Right lobe of liver (tissue), 4 donors: ENCODE results near the gene AGAP2.

Source experiments
- POLR2A ChIP-seq: fragments of 450-650 bp; IDR thresholded peaks from one replicate; pipeline ENCODE4 v1.6.1; 2017; ENCODE audit warnings: antibody characterized with exemption, mild to moderate bottlenecking
- TF ChIP-seq, protein P1 (sequence below), 4 donors: fragments of 200-600 bp in 3 of 4; fragments of 450-650 bp in 1 of 4; IDR thresholded peaks; one replicate each; pipeline versions ENCODE4 v1.5.1 to v1.8.0; 2016 to 2022; ENCODE audit warnings: antibody characterized with exemption in 4 of 4, mild to moderate bottlenecking in 2 of 4
- donor health status: DM: no; HTN: no; CAD: no.
- donor health status: DM: no; HTN: no; CAD: no.
- donor health status: DM: no; HTN: yes; CAD: no.

DNA sequence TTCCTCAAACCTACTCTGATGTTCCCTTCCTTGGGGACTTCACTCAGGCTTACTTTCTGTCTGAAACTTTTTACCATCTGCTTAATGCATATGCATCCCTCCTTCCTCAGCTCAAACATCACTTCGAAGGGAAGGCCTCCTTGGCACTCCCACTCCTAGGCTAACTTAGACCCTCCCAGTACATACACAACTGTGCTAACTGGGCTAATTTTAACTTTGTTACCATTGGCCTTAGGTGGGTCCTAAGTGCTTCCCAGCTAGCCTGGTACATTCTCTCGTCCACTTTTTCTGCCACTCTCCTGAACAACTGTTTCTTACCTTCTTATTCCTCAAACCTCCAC is 37.7 kb upstream of the AGAP2 start:
- TF ChIP-seq, protein P1, sequence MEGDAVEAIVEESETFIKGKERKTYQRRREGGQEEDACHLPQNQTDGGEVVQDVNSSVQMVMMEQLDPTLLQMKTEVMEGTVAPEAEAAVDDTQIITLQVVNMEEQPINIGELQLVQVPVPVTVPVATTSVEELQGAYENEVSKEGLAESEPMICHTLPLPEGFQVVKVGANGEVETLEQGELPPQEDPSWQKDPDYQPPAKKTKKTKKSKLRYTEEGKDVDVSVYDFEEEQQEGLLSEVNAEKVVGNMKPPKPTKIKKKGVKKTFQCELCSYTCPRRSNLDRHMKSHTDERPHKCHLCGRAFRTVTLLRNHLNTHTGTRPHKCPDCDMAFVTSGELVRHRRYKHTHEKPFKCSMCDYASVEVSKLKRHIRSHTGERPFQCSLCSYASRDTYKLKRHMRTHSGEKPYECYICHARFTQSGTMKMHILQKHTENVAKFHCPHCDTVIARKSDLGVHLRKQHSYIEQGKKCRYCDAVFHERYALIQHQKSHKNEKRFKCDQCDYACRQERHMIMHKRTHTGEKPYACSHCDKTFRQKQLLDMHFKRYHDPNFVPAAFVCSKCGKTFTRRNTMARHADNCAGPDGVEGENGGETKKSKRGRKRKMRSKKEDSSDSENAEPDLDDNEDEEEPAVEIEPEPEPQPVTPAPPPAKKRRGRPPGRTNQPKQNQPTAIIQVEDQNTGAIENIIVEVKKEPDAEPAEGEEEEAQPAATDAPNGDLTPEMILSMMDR (IDR thresholded peaks at IDR 0.05) = no peak
- TF ChIP-seq POLR2A = no peak
